ENCODE measurements around the gene PHF21A. TPM values are rescaled to one million over a fixed set of nuclear protein-coding genes. Genes with fewer than 3 reads are reported as not detected.

Gene PHF21A
- total and polyA plus RNA-seq, 2 of the 8 experiments (the other 6 are each of a cell fraction or from before 2014, with no cell fraction given) = 17.6 to 40.3 TPM

DNA sequence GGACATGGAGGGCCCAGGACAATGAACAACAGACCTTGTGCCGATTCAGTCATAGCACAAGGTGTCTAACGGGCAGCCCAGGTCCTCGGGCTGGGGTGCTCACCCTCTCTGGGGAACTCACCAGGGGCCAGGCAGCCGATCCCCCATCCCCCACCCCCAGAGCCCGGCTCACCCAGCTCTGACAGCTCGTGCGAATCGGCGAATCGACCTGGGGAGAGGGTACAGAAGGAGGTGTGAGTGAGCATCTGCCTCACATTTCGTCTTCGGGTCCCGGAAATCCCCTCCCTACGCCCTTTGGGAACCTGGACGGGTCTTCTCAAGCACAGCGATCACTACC, 204.0 kb downstream of the PHF21A start:
- Histone ChIP-seq H3K56ac (replicated peaks; ENCODE audit: insufficient read length, low read depth, low read length) (no peak overlapping the region), H4K5ac (ENCODE audit: insufficient read length, low read depth, low read length) (no peak overlapping the region), H3K4me2 (ENCODE audit: insufficient read depth in 1 of 2, low read depth in 2 of 2, low read length in 2 of 2) (peak overlapping the region; percentile 91 to 97), H2AFZ (ENCODE audit: low read length) (no peak overlapping the region), H3K79me2 (ENCODE audit: control insufficient read depth in 1 of 2, insufficient read depth in 2 of 2, low read length in 2 of 2) (peaks cover 0 to 6% of the 10 kb centered on the region in 2 experiments; a peak in 1 of 4 replicates), H3K4ac (replicated peaks; ENCODE audit: insufficient read length, low read depth, low read length) (no peak overlapping the region), H3K14ac (ENCODE audit: insufficient read length) (no peak overlapping the region), H2BK120ac (replicated peaks; ENCODE audit: low read depth, low read length) (no peak overlapping the region), H3K23ac (ENCODE audit: insufficient read length) (no peak overlapping the region), H4K91ac (replicated peaks; ENCODE audit: insufficient read length, low read length) (no peak overlapping the region), H4K8ac (ENCODE audit: extremely low read depth, insufficient read depth, low read length) (no peak overlapping the region), H2BK15ac (ENCODE audit: low read length) (no peak overlapping the region), H4K20me1 (replicated peaks in 1 of 2; ENCODE audit: control insufficient read depth in 1 of 2, insufficient read depth in 2 of 2, low read length in 2 of 2) (peaks cover 4 to 19% of the 10 kb centered on the region in 2 experiments), H2BK5ac (ENCODE audit: low read depth, low read length) (no peak overlapping the region; the same call in 1 of the 2 replicates), H3K9me3 (ENCODE audit: insufficient read depth in 2 of 2, low read depth in 1 of 2, low read length in 1 of 2) (no peaks in the 10 kb centered on the region), H3K79me1 (ENCODE audit: low read depth, low read length) (peaks cover 8% of the 10 kb centered on the region; the same call in 1 of the 2 replicates), H3K36me3 (ENCODE audit: control insufficient read depth in 2 of 4, insufficient read depth in 4 of 4, low read length in 3 of 4) (peaks cover 3 to 21% (median 15%) of the 10 kb centered on the region in 4 experiments; a peak in 7 of 8 replicates), H3K18ac (ENCODE audit: extremely low read depth, low read length) (no peak overlapping the region), H2AK5ac (ENCODE audit: low read depth, low read length) (no peak overlapping the region), H2BK12ac (ENCODE audit: low read depth, low read length) (no peak overlapping the region), H3K27me3 (replicated peaks in 1 of 4; ENCODE audit: control insufficient read depth in 3 of 4, extremely low read depth in 1 of 4, insufficient read depth in 3 of 4, low read length in 3 of 4) (peaks cover 0 to 9% (median 0%) of the 10 kb centered on the region in 4 experiments; a peak in 3 of 7 replicates), H3K9ac (replicated peaks in 1 of 4; ENCODE audit: extremely low read depth in 1 of 4, low read depth in 3 of 4, low read length in 3 of 4) (peak overlapping the region in 3 of 4 experiments; percentile 44 to 70 (median 45); a peak in 6 of 7 replicates), H2BK20ac (ENCODE audit: low read length) (no peak overlapping the region), H3K23me2 (ENCODE audit: low read depth, low read length) (peaks cover 17% of the 10 kb centered on the region), H3K4me1 (replicated peaks in 1 of 4; ENCODE audit: control insufficient read depth in 3 of 4, insufficient read depth in 4 of 4, low read length in 3 of 4) (peaks cover 12 to 28% (median 20%) of the 10 kb centered on the region in 4 experiments), H3K4me3 (ENCODE audit: extremely low read depth in 1 of 4, insufficient read depth in 2 of 4, low read depth in 3 of 4, low read length in 4 of 4) (peak overlapping the region; percentile 84 to 90 (median 88)), H3K27ac (ENCODE audit: low read depth, low read length) (peak overlapping the region; percentile 64; the same call in 1 of the 2 replicates)
- ChIA-PET POLR2A (ENCODE audit: partially characterized antibody) (interaction anchor here (0.6 to 5.4 kb wide), 10 partner anchors 10 to 384 kb away, joined by 3 to 36 read pairs (median 4); partner anchors contain the start of genes FREY1 and PHF21A), CTCF (ENCODE audit: partially characterized antibody) (interaction anchor here (1.6 to 4.7 kb wide), 4 partner anchors 37 to 74 kb away, joined by 5 to 33 read pairs (median 10); no protein-coding TSS in a partner anchor)
- DNase-seq (ENCODE audit: low read depth in 1 of 2, low spot score in 2 of 2) (no peak), FAIRE-seq (no peak)
- TF ChIP-seq YY1 (IDR thresholded peaks at IDR 0.05; ENCODE audit: low read depth, low read length) = no peak
- no peak for TF ChIP-seq SIX5 (IDR thresholded peaks at IDR 0.05; ENCODE audit: low read depth, low read length)
- no peak for TF ChIP-seq POLR2AphosphoS5 (IDR thresholded peaks at IDR 0.05; ENCODE audit: low read depth, low read length)
- TF ChIP-seq JUN (IDR thresholded peaks at IDR 0.05; ENCODE audit: low read depth, low read length) = no peak
- TF ChIP-seq HDAC6 (IDR thresholded peaks at IDR 0.05; ENCODE audit: low read depth, low read length) = no peak
- TF ChIP-seq, protein P1, sequence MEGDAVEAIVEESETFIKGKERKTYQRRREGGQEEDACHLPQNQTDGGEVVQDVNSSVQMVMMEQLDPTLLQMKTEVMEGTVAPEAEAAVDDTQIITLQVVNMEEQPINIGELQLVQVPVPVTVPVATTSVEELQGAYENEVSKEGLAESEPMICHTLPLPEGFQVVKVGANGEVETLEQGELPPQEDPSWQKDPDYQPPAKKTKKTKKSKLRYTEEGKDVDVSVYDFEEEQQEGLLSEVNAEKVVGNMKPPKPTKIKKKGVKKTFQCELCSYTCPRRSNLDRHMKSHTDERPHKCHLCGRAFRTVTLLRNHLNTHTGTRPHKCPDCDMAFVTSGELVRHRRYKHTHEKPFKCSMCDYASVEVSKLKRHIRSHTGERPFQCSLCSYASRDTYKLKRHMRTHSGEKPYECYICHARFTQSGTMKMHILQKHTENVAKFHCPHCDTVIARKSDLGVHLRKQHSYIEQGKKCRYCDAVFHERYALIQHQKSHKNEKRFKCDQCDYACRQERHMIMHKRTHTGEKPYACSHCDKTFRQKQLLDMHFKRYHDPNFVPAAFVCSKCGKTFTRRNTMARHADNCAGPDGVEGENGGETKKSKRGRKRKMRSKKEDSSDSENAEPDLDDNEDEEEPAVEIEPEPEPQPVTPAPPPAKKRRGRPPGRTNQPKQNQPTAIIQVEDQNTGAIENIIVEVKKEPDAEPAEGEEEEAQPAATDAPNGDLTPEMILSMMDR (IDR thresholded peaks at IDR 0.05; ENCODE audit: control extremely low read depth in 1 of 3, insufficient read depth in 1 of 3, low read depth in 1 of 3, low read length in 3 of 3) = no peak
- WGBS, 2 experiments (ENCODE audit: extremely low coverage in 1 of 2, insufficient coverage in 1 of 2, insufficient read length in 1 of 2, insufficient replicate concordance in 2 of 2, low coverage in 1 of 2, low lambda C conversion rate in 2 of 2, missing lambda C conversion rate in 1 of 2) = 14% methylated on average over 16 of the region's 16 CpGs; no CpG with 5 or more reads in 1 of the 2 experiments
